Spinal cord (tissue), 10 donors: ENCODE measurements around the gene ALOX15. TPM values are rescaled to one million over a fixed set of nuclear protein-coding genes. Genes with fewer than 3 reads are reported as not detected.
A peak's percentile ranks its signal among the peaks of the same experiment; 100 is the strongest.

Experiments used
- DNase-seq, 6 donors: peaks; one replicate each; pipeline versions ENCODE4 v3.0.0 to v3.0.0-alpha.2; 2013 to 2015; ENCODE audit warnings: low spot score in 6 of 6, low read depth in 4 of 6
- H3K27ac ChIP-seq: one replicate; pipeline ENCODE4 v1.5.1; 2013; ENCODE audit warnings: low read depth, low read length, control low read depth
- H3K27me3 ChIP-seq: one replicate; pipeline ENCODE4 v1.6.1; 2013; ENCODE audit warnings: low read length; ENCODE audit not compliant: control insufficient read depth, insufficient read depth
- H3K36me3 ChIP-seq: one replicate; pipeline ENCODE4 v1.6.1; 2013; ENCODE audit warnings: low read length; ENCODE audit not compliant: control insufficient read depth, insufficient read depth
- H3K4me1 ChIP-seq: one replicate; pipeline ENCODE4 v1.6.1; 2013; ENCODE audit warnings: low read length; ENCODE audit not compliant: control insufficient read depth, insufficient read depth
- H3K4me3 ChIP-seq: one replicate; pipeline ENCODE4 v1.5.1; 2013; ENCODE audit warnings: low read depth, low read length, control low read depth
- H3K9me3 ChIP-seq: one replicate; pipeline ENCODE4 v1.6.1; 2013; ENCODE audit warnings: low read length; ENCODE audit not compliant: control insufficient read depth, insufficient read depth
- WGBS: methylation state at CpG from one replicate; pipeline ENCODE4 v1.1.5; 2013; ENCODE audit warnings: missing lambda C conversion rate; ENCODE audit not compliant: insufficient coverage; 5-methylcytosine and 5-hydroxymethylcytosine counted together
- polyA plus RNA-seq, 2 donors: library from polyadenylated mRNA; unstranded; fragments of 120-200 nt; gene quantifications; one replicate each; pipeline ENCODE4 v1.2.1, GENCODE V29; 2013; ENCODE audit not compliant: insufficient read length in 2 of 2
- total RNA-seq, 2 donors: library from RNA; depleted of rRNA in 1 of 2; stranded (reverse); fragments of 120-200 nt in 1 of 2; fragments of >200 nt in 1 of 2; gene quantifications; one replicate each; pipeline versions ENCODE4 v1.2.3 to v1.2.4, GENCODE V29; 2013 to 2014
- donor health status: healthy.

ALOX15 gene
- total and polyA plus RNA-seq, 4 donors = 3.0 to 16.3 (median 8.7) TPM

DNA sequence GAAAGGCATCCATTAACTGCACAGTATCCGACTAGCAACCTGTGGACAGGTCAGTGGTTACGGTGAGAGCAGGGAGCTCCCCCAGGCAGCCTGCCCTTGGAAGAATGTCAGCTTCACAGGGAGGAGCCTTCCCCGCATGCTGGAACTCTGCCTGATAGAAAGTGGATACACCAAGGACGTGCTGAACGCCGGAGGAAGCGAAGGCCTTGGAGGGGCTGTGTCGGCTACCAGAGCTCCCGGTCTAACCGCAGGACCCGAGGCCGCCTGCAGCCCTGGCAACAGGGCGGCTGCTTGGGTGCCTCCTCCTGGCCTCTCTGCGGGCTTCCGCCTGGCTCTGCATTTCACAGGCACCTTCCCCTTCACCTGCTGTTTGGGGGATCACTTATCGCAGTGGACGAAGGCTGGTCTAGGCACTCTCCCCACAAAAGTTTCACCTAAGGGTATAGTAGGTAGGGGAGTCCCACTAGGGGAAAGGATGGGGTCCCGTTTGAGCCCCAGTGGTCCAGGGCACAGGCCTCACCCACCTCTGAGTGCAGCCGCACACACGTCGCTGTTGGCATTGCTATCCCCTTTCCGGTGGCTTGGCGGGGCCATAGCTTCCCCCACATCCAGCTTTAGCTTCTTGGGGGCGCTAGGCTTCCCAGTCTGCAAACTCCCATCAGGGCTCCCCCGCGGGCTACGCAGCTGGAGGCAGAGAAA lies 32.7 kb upstream of the ALOX15 start:
- DNase-seq = no peak
- H3K36me3 ChIP-seq = peaks cover 74% of the 10 kb centered on the region

DNA sequence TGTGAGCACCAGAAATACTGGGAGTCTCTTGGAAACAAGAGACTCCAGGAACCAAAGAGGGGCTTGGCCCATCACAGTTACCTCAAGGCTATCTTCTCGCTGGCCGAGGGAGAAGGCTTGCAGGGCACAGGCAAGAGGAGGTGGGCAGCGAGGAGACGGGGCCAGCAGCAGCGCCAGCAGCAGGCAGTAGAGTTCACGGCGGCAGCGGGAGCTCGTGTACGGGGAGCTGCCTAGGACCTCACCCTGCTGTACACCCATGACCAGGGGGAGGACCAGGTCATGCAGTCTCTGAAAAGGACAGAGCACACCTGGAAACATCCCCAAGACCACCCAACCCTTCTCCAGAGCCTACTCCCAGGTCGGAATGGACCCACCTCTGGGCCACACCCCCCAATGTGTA lies 31.7 kb upstream of the ALOX15 start:
- Histone ChIP-seq H3K4me1 (no peaks in the 10 kb centered on the region), H3K36me3 (peaks cover 65% of the 10 kb centered on the region), H3K27me3 (no peaks in the 10 kb centered on the region), H3K27ac (no peak overlapping the region), H3K9me3 (no peaks in the 10 kb centered on the region), H3K4me3 (no peak overlapping the region)
- 95% methylated on average over 11 of the region's 11 CpGs for WGBS
- DNase-seq = no peak

More for the DNA sequence above, 32.7 kb upstream of the ALOX15 start:
- H3K9me3 ChIP-seq = no peaks in the 10 kb centered on the region
- no peak overlapping the region for H3K27ac ChIP-seq
- H3K27me3 ChIP-seq = no peaks in the 10 kb centered on the region
- H3K4me3 ChIP-seq = no peak overlapping the region
- H3K4me1 ChIP-seq = no peaks in the 10 kb centered on the region
- WGBS = 93% methylated on average over 25 of the region's 27 CpGs

DNA sequence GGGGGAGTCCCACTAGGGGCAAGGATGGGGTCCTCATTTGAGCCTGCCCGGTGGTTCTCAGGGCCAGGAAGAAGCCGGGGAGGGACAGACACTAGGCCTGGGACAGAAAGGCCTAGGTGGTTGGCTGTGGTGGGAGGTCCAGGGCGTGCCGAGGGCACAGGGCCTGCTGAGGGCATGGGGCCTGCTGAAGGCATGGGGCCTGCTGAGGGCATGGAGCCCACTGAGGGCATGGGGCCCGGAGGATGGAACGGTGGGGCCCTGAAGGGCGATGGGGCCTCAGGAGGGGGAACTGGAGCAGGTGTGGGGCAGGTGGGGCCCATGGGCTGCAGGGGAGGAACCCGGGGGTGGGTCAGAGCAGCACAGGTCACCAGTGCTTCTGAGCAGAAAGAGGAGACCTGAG lies 31.3 kb upstream of the ALOX15 start:
- H3K4me3 ChIP-seq = no peak overlapping the region
- 94% methylated on average over 8 of the region's 8 CpGs for WGBS
- no peaks in the 10 kb centered on the region for H3K27me3 ChIP-seq
- H3K4me1 ChIP-seq = no peaks in the 10 kb centered on the region
- H3K36me3 ChIP-seq = peaks cover 62% of the 10 kb centered on the region
- H3K27ac ChIP-seq = no peak overlapping the region
- no peak for DNase-seq
- no peaks in the 10 kb centered on the region for H3K9me3 ChIP-seq

DNA sequence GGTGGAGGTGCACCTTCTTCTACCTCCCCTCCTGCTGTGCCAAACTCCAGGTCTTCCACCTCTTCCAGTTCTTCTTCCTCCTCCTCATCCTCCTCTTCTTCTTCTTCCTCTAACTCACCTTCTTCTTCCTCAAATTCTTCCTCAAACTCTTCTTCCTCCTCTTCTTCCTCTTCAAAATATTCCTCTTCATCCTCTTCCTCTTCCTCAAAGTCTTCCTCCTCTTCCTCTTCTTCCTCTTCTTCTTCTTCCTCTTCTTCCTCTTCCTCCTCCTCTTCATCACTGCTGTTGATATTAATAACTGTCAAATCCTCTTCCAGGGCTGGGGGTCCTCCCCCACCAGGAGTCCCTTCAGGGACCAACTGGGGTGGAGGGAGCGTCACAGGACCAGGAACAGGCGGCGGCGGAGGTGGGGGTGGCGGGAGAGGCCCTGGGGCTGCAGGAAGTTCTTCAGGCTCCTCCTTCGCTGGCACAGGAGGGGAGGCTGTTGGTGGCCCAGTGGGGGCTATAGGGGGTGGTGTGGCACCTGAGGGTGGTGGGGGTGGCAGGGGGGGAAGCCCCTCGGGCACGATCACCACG lies 30.7 kb upstream of the ALOX15 start:
- Histone ChIP-seq H3K27ac (no peak overlapping the region), H3K4me3 (no peak overlapping the region), H3K4me1 (no peaks in the 10 kb centered on the region), H3K9me3 (no peaks in the 10 kb centered on the region), H3K36me3 (peaks cover 62% of the 10 kb centered on the region), H3K27me3 (no peaks in the 10 kb centered on the region)
- whole genome bisulfite sequencing = 100% methylated on average over 2 of the region's 9 CpGs
- no peak for DNase-seq

DNA sequence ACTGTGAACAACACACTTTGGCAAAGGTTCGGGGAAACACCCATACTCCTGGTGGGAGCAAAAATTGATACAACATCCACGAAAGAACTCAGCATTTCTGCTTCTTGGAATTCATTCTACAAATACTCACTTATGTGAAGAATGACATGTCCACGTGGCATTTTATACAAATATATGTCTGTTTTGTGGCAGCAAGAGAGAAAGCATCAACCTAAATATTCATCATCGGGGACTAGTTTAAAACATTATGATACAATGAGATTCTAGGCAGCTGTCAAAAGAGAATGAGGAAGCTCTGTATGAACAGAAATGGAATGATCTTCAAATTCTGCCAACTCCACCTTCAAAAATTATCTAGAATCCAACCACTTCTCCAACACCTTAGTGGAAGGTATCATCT lies 25.7 kb upstream of the ALOX15 start:
- DNase-seq = peak in 1 of 6 donors; percentile 20
- no CpG with 5 or more reads among the region's 4 CpGs for WGBS
- no peaks in the 10 kb centered on the region for H3K27me3 ChIP-seq
- no peak overlapping the region for H3K4me3 ChIP-seq
- peaks cover 15% of the 10 kb centered on the region for H3K36me3 ChIP-seq
- no peaks in the 10 kb centered on the region for H3K9me3 ChIP-seq
- H3K4me1 ChIP-seq = no peaks in the 10 kb centered on the region
- no peak overlapping the region for H3K27ac ChIP-seq

DNA sequence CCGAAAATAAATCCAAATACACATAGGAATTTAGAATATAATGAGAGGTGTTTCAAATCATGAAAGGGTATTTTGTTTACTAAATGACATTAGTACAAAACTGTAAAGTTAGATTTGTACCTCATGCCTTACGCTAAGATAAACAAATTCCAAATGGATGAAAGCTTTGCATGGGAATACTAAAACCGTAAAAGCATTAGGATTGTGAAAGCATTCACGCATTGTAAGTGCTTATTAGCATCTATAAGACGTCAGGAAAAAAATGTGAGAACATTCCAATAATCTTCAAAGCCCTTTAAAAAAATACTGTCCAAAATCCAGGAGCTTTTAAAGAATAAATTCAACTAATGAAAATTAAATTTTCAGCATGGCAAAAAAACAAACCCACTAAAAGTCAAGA lies 24.8 kb upstream of the ALOX15 start:
- H3K4me1 ChIP-seq = no peaks in the 10 kb centered on the region
- no CpG with 5 or more reads among the region's 5 CpGs for WGBS

DNA sequence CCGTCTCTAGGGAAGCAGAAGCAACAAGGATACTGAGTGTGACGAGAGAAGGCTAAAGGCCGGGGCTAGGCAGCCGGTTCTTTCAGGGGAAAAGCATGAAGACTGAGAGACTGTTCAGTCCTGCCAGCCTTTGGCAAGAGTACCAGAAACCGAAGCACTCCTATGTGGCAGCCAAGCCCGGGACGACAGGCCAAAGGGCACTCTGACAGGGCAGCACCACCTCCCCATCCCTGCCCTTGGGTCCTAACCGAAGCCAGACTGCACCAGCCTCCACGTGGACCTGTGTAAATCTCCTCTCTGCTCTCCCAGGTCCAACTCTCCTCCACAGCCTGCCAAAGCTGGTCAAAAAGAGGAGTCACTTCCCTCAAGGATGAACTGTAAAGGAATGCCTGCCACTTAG lies 23.5 kb upstream of the ALOX15 start:
- 73% methylated on average over 8 of the region's 9 CpGs for WGBS
- Histone ChIP-seq H3K36me3 (no peaks in the 10 kb centered on the region), H3K9me3 (no peaks in the 10 kb centered on the region), H3K4me3 (no peak overlapping the region), H3K27me3 (no peaks in the 10 kb centered on the region), H3K27ac (no peak overlapping the region), H3K4me1 (no peaks in the 10 kb centered on the region)
- no peak for DNase-seq

More for the DNA sequence above, 24.8 kb upstream of the ALOX15 start:
- H3K27ac ChIP-seq = no peak overlapping the region
- H3K27me3 ChIP-seq = no peaks in the 10 kb centered on the region
- no peak for DNase-seq
- no peak overlapping the region for H3K4me3 ChIP-seq
- H3K9me3 ChIP-seq = no peaks in the 10 kb centered on the region
- peaks cover 7% of the 10 kb centered on the region for H3K36me3 ChIP-seq

DNA sequence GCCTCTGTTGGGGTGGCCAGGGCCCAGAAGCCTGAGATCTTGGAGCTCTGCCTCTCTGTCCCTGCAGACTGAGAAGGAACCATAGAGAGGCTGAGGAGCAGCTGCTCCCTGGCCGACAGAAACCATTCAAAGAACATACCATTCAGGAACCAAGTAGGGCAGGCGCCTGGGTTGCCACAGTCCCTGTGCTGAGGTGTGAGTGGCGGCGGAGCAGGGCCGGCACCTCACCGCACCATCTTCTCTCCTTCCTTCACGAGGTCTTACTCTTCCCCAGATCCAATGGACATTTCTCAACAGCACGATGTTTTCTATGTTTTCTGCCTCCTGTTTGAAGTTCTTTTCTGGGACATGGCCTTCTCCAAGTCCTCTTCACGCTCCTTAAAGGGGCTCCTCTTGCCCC lies 22.8 kb upstream of the ALOX15 start:
- no peak for DNase-seq
- 90% methylated on average over 7 of the region's 9 CpGs for WGBS
- no peaks in the 10 kb centered on the region for H3K27me3 ChIP-seq
- no peaks in the 10 kb centered on the region for H3K36me3 ChIP-seq
- no peak overlapping the region for H3K27ac ChIP-seq
- no peaks in the 10 kb centered on the region for H3K9me3 ChIP-seq
- H3K4me1 ChIP-seq = no peaks in the 10 kb centered on the region
- no peak overlapping the region for H3K4me3 ChIP-seq

DNA sequence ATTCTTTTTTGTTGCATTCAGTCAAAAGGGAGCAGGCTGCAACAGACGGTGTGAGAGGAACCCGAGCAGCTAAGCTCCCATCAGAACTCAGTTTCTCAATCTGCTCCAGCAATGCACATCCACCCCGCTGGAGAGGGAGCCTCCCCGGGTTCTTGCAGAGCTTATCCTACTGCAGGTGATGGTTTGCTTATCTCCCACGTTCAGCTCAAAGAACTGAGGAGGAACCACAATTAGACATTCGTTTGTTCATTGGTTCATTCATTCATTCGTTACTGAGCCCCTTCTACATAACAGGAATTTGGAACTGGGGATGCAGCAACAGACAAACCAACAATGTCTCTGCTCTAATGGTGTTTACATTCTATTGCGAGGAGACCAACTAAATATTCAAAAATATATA lies 22.2 kb upstream of the ALOX15 start:
- Histone ChIP-seq H3K9me3 (no peaks in the 10 kb centered on the region), H3K36me3 (no peaks in the 10 kb centered on the region), H3K27ac (no peak overlapping the region), H3K4me1 (no peaks in the 10 kb centered on the region), H3K4me3 (no peak overlapping the region), H3K27me3 (no peaks in the 10 kb centered on the region)
- WGBS = 82% methylated on average over 4 of the region's 8 CpGs
- no peak for DNase-seq
